SIG-M5 treated with dmso at 0.1 percent for 504 hours (cell line): Measurements from ENCODE around the gene RAC3.
A peak's percentile ranks its signal among the peaks of the same experiment; 100 is the strongest.

Source experiments
- DNase-seq: peaks from one replicate; lab custom pipeline; 2025; ENCODE audit not compliant: unreplicated experiment; lab: John Stamatoyannopoulos, UW

Gene RAC3

GRCh38 chr17:82065638-82066303 lies 34.3 kb downstream of the RAC3 start, which contains the start of gene DUS1L:
Gene DUS1L, minus strand, starts transcription at chr17:82065804. Its CDS starts 745 bp downstream, at chr17:82065059.
- peak; percentile 30 for DNase-seq

- DNase-seq = no peak
These were observed 39.1 kb downstream of the RAC3 start for GRCh38 chr17:82070611-82071010.

- no peak for DNase-seq
These were observed 41.3 kb downstream of the RAC3 start for GRCh38 chr17:82072827-82073226.

GRCh38 chr17:82073446-82073845 lies 42.0 kb downstream of the RAC3 start:
- no peak for DNase-seq

DNA sequence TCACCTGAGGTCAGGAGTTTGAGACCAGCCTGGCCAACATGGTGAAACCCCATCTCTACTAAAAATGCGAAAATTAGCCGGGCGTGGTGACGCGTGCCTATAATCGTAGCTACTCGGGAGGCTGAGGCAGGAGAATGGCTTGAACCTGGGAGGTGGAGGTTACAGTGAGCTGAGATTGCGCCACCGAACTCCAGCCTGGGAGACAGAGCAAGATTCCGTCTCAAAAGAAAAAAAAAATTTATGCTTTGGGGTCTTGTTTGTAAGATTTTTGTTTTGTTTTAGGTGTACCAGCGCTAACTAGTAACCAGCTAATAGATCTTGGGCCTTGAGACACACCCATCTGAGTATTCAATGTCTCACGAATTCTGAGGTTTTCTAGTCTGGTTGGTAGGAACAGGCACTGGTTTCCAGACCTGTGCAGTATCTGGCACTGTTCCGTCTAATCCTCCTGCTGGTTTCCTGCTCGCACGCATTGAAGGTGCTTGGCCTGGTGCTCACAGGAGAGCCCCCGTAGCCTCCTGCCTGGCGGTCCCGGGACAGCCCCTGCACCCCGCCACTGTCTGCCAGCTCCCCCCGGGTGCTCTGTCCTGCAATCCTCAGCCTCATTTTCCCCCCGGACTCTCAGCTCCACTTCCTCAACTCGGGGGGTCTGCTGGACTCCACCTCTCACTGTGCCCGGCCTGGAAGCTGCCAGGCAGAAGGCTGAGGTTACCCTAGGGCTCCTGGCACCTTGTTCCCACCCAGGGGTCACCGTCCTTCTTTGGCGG lies 44.7 kb downstream of the RAC3 start:
- no peak for DNase-seq

- DNase-seq = no peak
These were observed 45.5 kb downstream of the RAC3 start for GRCh38 chr17:82076785-82077591.

- DNase-seq = no peak
These were observed 46.3 kb downstream of the RAC3 start for GRCh38 chr17:82077617-82078358.

DNA sequence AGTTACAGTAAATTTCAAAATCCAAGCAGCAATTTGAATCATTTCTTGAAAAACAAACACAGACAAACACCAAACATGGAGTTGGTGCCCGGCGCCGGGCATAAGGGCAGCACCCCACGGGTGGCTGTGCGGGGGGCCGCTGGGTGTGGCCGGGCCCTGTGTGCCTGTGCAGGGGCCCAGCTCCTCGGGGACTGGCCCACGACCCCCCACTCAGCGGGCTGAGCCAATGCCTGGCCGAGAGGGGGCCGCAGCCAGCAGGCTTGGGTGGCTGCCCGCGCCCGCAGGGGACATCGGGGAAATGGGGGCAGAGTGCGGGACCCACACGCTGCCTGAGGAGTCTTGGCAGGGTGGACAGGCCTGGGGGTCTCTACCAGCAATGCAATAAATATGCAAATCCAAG lies 47.0 kb downstream of the RAC3 start:
- DNase-seq = no peak

GRCh38 chr17:82079001-82079677 lies 47.7 kb downstream of the RAC3 start:
- no peak for DNase-seq

DNA sequence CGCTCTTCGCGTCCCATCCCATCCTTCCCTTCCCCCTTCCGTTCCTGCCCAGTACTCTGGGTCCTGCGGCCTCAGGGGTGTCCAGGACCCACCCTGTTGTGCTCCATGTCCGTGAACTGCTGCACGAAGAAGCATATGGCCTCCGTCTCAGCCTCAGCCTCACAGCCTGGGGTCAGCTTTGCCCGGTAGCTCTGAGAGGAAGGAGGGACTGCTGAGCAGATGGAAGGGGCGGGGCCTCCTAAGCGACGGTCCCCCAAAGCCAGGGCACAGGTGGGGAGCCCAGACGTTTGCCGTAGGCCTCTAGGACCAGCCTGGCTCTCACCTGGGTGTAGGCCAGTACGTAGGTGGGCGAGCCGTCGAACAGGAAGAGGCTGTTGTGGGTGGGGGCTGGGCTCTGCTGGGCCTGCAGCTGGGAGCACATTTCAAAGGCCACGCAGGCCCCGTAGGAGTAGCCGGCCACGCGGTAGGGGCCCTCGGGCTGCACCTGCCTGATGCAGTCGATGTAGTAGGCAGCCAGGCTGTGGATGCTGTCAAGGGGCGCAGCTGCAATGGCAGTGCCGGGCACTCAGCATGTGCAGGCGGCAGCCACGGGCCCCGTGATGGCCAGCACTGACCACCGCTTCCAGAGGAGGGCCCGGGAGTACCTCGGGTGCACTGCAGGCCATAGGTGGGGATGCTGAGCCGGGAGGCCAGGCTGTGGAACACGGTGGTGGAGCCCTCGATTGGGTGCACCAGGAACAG lies 48.7 kb downstream of the RAC3 start:
- DNase-seq = no peak

GRCh38 chr17:82080789-82081464 lies 49.4 kb downstream of the RAC3 start:
- DNase-seq = no peak

- no peak for DNase-seq
These were observed 50.1 kb downstream of the RAC3 start for GRCh38 chr17:82081546-82081945.

GRCh38 chr17:82081966-82082365 lies 50.5 kb downstream of the RAC3 start:
- DNase-seq = no peak

DNA sequence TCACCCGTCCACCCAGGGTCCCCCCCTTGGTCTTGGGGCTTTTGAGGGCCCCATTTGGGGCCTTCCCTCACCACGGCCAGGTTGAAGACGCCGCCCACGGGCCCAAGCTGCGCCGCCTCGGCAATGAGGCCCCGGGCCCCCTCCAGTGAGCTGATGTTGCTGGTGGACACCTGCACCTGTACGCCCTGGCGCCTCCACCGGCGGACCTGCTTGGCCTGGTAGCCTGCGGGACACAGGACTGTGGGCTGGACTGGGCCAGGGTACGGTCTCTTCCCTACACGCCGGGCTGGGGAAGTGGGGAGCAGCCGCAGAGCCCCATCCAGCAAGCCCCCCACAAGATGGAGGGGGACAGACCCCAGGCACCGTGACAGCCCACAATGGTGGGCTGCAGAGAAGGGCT lies 51.0 kb downstream of the RAC3 start:
- DNase-seq = no peak

DNA sequence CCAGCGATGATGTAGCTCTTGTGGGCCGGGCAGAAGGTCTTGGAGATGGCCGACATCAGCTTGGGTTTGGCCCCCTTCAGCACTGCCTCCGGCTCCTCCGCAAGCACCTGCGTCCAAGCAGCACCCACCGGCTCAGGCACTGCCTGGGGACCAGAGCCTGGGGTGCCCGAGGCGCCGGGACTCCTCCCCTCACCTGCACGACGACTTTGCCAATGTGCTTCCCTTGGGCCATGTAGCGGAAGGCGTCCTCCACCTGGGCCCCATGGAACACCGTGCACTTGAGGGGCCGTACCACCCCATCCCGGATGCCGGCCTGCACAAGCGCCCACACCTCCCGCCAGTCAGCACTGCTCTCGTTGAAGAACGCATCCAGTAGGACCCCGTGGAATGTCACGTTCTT lies 51.5 kb downstream of the RAC3 start:
- no peak for DNase-seq
